Measurements from ENCODE around the gene HAVCR2. TPM values are rescaled to one million over a fixed set of nuclear protein-coding genes. Genes with fewer than 3 reads are reported as not detected.

The HAVCR2 gene
- total RNA-seq, 1 experiment from 2014 or later = not detected

DNA sequence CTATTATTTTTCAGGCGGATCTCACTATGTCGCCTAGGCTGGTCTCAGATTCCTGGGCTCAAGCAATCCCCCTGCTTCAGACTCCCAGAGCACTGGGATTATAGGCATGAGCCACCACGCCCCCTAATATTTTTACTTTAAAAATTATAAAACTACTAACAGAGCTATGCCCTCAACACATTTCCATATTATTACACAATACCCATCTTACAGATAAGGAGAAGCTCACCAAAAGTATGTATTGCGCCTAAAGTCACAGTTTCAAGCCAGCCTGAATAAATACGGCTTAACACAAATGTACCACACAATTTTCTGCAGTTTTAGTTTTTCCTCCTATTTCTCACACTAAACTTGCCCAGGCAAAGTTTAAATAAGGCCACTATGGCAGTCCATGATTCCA is 40.1 kb downstream of the HAVCR2 start:
- no peak overlapping the region for H3K14ac ChIP-seq (ENCODE audit: insufficient read depth, low read length)
- no peaks in the 10 kb centered on the region for H4K20me1 ChIP-seq (ENCODE audit: control insufficient read depth, insufficient read depth, insufficient read length)
- Mint-ChIP-seq H3K27me3 (ENCODE audit: low read depth) (peaks cover 2% of the 10 kb centered on the region; the same call in 1 of the 2 replicates), H3K27ac (no peak overlapping the region; a peak in 1 of 7 replicates), H3K4me1 (peaks cover 0 to 4% of the 10 kb centered on the region in 2 experiments; a peak in 1 of 4 replicates), H3K36me3 (ENCODE audit: insufficient read depth in 1 of 3, low read depth in 3 of 3) (no peaks in the 10 kb centered on the region), H3K4me3 (no peak overlapping the region), H3K9me3 (no peaks in the 10 kb centered on the region; a peak in 1 of 5 replicates)
- H3K4me1 ChIP-seq (ENCODE audit: insufficient read depth, low read length) = no peaks in the 10 kb centered on the region
- H2AFZ ChIP-seq (ENCODE audit: low read length) = no peak overlapping the region
- no peak for DNase-seq
- H3K27me3 ChIP-seq (ENCODE audit: insufficient read depth, low read length) = no peaks in the 10 kb centered on the region
- H3K23ac ChIP-seq (ENCODE audit: insufficient read length, low read depth, low read length) = no peak overlapping the region
- no peak overlapping the region for H3K4ac ChIP-seq (ENCODE audit: low read depth, low read length)
- no peak for TF ChIP-seq CTCF (conservative IDR thresholded peaks at IDR 0.05)
- H3K4me2 ChIP-seq (ENCODE audit: insufficient read depth, insufficient read length, low read length) = no peak overlapping the region
- no CpG with 5 or more reads among the region's 5 CpGs for WGBS (ENCODE audit: extremely low coverage, insufficient read length, low lambda C conversion rate)
- H2AK5ac ChIP-seq (ENCODE audit: insufficient read length, low read length) = no peak overlapping the region
- H4K91ac ChIP-seq (ENCODE audit: insufficient read length, low read depth, low read length) = no peak overlapping the region
- no peak overlapping the region for H3K27ac ChIP-seq (ENCODE audit: insufficient read length, low read depth, low read length)
- H2BK15ac ChIP-seq (ENCODE audit: low read depth, low read length) = no peak overlapping the region
- no peak overlapping the region for H2BK120ac ChIP-seq (ENCODE audit: low read depth, low read length, poor library complexity, severe bottlenecking)
- H3K18ac ChIP-seq (ENCODE audit: insufficient read length, low read depth, low read length) = no peak overlapping the region
- no peak overlapping the region for H2BK5ac ChIP-seq (ENCODE audit: insufficient read length, low read length)
- no peak overlapping the region for H3T11ph ChIP-seq (ENCODE audit: low read length)
- no peak overlapping the region for H4K8ac ChIP-seq (replicated peaks; ENCODE audit: insufficient read length, low read depth, low read length)
- H3K23me2 ChIP-seq (ENCODE audit: insufficient read length, low read depth, low read length, poor library complexity, severe bottlenecking) = no peaks in the 10 kb centered on the region
- no peaks in the 10 kb centered on the region for H3K9me3 ChIP-seq (ENCODE audit: control insufficient read depth, low read depth, low read length)
- no peaks in the 10 kb centered on the region for H3K79me1 ChIP-seq (ENCODE audit: insufficient read depth, low read depth, low read length, poor library complexity, severe bottlenecking)
- H3K56ac ChIP-seq (ENCODE audit: insufficient read length, low read depth, low read length) = no peak overlapping the region
- H2BK20ac ChIP-seq (ENCODE audit: low read depth, low read length, poor library complexity, severe bottlenecking) = no peak overlapping the region
- H3K9ac ChIP-seq (ENCODE audit: extremely low read depth, insufficient read length, low read length) = no peak overlapping the region
- H2BK12ac ChIP-seq (ENCODE audit: insufficient read length, low read depth, low read length) = no peak overlapping the region
- no peak overlapping the region for H4K5ac ChIP-seq (ENCODE audit: insufficient read length, low read depth, low read length)
- H3K79me2 ChIP-seq (ENCODE audit: insufficient read depth, low read length) = no peaks in the 10 kb centered on the region
